Stimulated activated CD4-positive, alpha-beta T cell treated with anti-CD3 and anti-CD28 coated beads, TNF-alpha, amount 100 ng/mL, for 24 hours (primary cell): ENCODE measurements around the gene BDKRB2.

Source experiments
- DNase-seq, 3 experiments: peaks; one replicate each; pipeline ENCODE4 v3.0.0-alpha.2; 2020; ENCODE audit warnings: low read depth in 3 of 3

The BDKRB2 gene

GRCh38 chr14:96198430-96199130 lies 6.1 kb upstream of the BDKRB2 start:
- DNase-seq, result peak in 1 of 3 experiments; percentile 9

- no peak for DNase-seq
These were observed 3.5 kb upstream of the BDKRB2 start for GRCh38 chr14:96201157-96201556.

- DNase-seq, result no peak
These were observed 2.7 kb upstream of the BDKRB2 start for GRCh38 chr14:96201965-96202364.

- no peak for DNase-seq
These were observed 2.1 kb upstream of the BDKRB2 start for GRCh38 chr14:96202441-96203094.

GRCh38 chr14:96203116-96203515 lies 1.5 kb upstream of the BDKRB2 start:
- no peak for DNase-seq

- no peak for DNase-seq
These were observed 1.0 kb upstream of the BDKRB2 start for GRCh38 chr14:96203635-96204034.

- no peak for DNase-seq
These were observed 679 bp downstream of the BDKRB2 start for GRCh38 chr14:96205059-96205977.

GRCh38 chr14:96205978-96206360 lies 1.3 kb downstream of the BDKRB2 start:
- DNase-seq, result no peak

GRCh38 chr14:96206461-96206860 lies 1.8 kb downstream of the BDKRB2 start:
- no peak for DNase-seq

- no peak for DNase-seq
These were observed 3.0 kb downstream of the BDKRB2 start for GRCh38 chr14:96207686-96208085.

GRCh38 chr14:96208739-96209138 lies 4.1 kb downstream of the BDKRB2 start:
- no peak for DNase-seq

- DNase-seq, result no peak
These were observed 7.5 kb downstream of the BDKRB2 start for GRCh38 chr14:96212140-96212539.

GRCh38 chr14:96212896-96213295 lies 8.3 kb downstream of the BDKRB2 start:
- no peak for DNase-seq

- no peak for DNase-seq
These were observed 9.3 kb downstream of the BDKRB2 start for GRCh38 chr14:96213871-96214465.

GRCh38 chr14:96214793-96215192 lies 10.2 kb downstream of the BDKRB2 start:
- DNase-seq, result no peak

- no peak for DNase-seq
These were observed 11.0 kb downstream of the BDKRB2 start for GRCh38 chr14:96215452-96216244.

- no peak for DNase-seq
These were observed 12.0 kb downstream of the BDKRB2 start for GRCh38 chr14:96216627-96217026.

GRCh38 chr14:96217376-96217913 lies 12.8 kb downstream of the BDKRB2 start:
- DNase-seq, result no peak

GRCh38 chr14:96221109-96221650 lies 16.5 kb downstream of the BDKRB2 start:
- DNase-seq, result no peak

GRCh38 chr14:96221841-96222240 lies 17.2 kb downstream of the BDKRB2 start:
- no peak for DNase-seq
